Limb (tissue), 2 donors: ENCODE results near the gene SMURF1.
A peak's percentile ranks its signal among the peaks of the same experiment; 100 is the strongest.

Experiments used
- DNase-seq, 2 donors: peaks; one replicate each; pipeline ENCODE4 v3.0.0-alpha.2; 2016; ENCODE audit errors: extremely low spot score in 2 of 2

Gene SMURF1

GRCh38 chr7:99005776-99006175 lies 138.1 kb downstream of the SMURF1 start:
- DNase-seq, result no peak

- DNase-seq, result no peak
Observed at GRCh38 chr7:99004781-99005500, 139.0 kb downstream of the SMURF1 start.

- DNase-seq, result no peak
Observed at GRCh38 chr7:99004216-99004615, 139.7 kb downstream of the SMURF1 start.

GRCh38 chr7:99003419-99003818 lies 140.5 kb downstream of the SMURF1 start:
- DNase-seq, result no peak

- DNase-seq, result no peak
Observed at GRCh38 chr7:99002827-99003212, 141.1 kb downstream of the SMURF1 start.

GRCh38 chr7:99002148-99002826 lies 141.6 kb downstream of the SMURF1 start:
- no peak for DNase-seq

GRCh38 chr7:99001482-99002147 lies 142.3 kb downstream of the SMURF1 start:
- DNase-seq, result no peak

- no peak for DNase-seq
Observed at GRCh38 chr7:99000904-99001465, 142.9 kb downstream of the SMURF1 start.

GRCh38 chr7:99000196-99000903 lies 143.6 kb downstream of the SMURF1 start:
- no peak for DNase-seq

- peak in 1 of 2 donors; percentile 6 for DNase-seq
Observed at GRCh38 chr7:98998821-98999725, 144.8 kb downstream of the SMURF1 start.

GRCh38 chr7:98997846-98998245 lies 146.1 kb downstream of the SMURF1 start:
- DNase-seq, result no peak

GRCh38 chr7:98996150-98996552 lies 147.8 kb downstream of the SMURF1 start:
- DNase-seq, result no peak

GRCh38 chr7:98995523-98996149 lies 148.3 kb downstream of the SMURF1 start:
- DNase-seq, result no peak

GRCh38 chr7:98995111-98995510 lies 148.8 kb downstream of the SMURF1 start:
- no peak for DNase-seq

GRCh38 chr7:98994046-98994944 lies 149.6 kb downstream of the SMURF1 start:
- DNase-seq, result no peak

- DNase-seq, result no peak
Observed at GRCh38 chr7:98993024-98993897, 150.6 kb downstream of the SMURF1 start.

GRCh38 chr7:98992076-98992475 lies 151.8 kb downstream of the SMURF1 start:
- DNase-seq, result no peak

GRCh38 chr7:98991141-98991540 lies 152.8 kb downstream of the SMURF1 start:
- DNase-seq, result no peak
